Astrocyte of the spinal cord (primary cell): ENCODE results near the gene TAPT1.
A peak's percentile ranks its signal among the peaks of the same experiment; 100 is the strongest.
"Not testable (repeated sequence)": the region's sequence is repeated elsewhere in the genome, so short reads cannot be mapped to it uniquely, and the experiment has no call there.

Experiments used
- DNase-seq: peaks from one replicate; pipeline ENCODE4 v3.0.0; 2011; ENCODE audit warnings: low read depth, low spot score
- H3K4me3 ChIP-seq: 2 replicates; pipeline ENCODE4 v1.5.1; 2011; ENCODE audit warnings: low read depth, mild to moderate bottlenecking, low read length, moderate library complexity
- CTCF ChIP-seq: IDR thresholded peaks from 2 replicates; pipeline ENCODE4 v1.5.1; 2012; ENCODE audit warnings: low read depth, mild to moderate bottlenecking, low read length, inconsistent platforms
- in situ Hi-C: cut with HindIII; loops from 2 replicates; pipeline ENCODE4 v1.10.0; 2017; ENCODE audit warnings: low sequenced_read_pairs

The TAPT1 gene

GRCh38 chr4:16225863-16226815 lies at the start of gene TAPT1:
TSS of gene TAPT1 (minus strand) at chr4:16226471. CDS start at chr4:16226457, 14 bp downstream.
- peak; percentile 52 for DNase-seq
- in situ Hi-C loops = no loop called here
- TF ChIP-seq CTCF = no peak
- H3K4me3 ChIP-seq = peak within 1 kb of the TSS; percentile 82

GRCh38 chr4:16271411-16271810 lies 45.1 kb upstream of the TAPT1 start:
- no peak for TF ChIP-seq CTCF
- no peak for DNase-seq
- in situ Hi-C loops = no loop called here
- H3K4me3 ChIP-seq = no peak overlapping the region

- DNase-seq = no peak
- in situ Hi-C loops = no loop called here
- TF ChIP-seq CTCF = peak; percentile 22
- H3K4me3 ChIP-seq = no peak overlapping the region
These were observed 44.4 kb upstream of the TAPT1 start for GRCh38 chr4:16270454-16271328.

- in situ Hi-C loops = not testable (repeated sequence)
These were observed 43.6 kb upstream of the TAPT1 start for GRCh38 chr4:16269742-16270453.

GRCh38 chr4:16269240-16269639 lies 43.0 kb upstream of the TAPT1 start:
- in situ Hi-C loops = no loop called here
- no peak for DNase-seq
- no peak overlapping the region for H3K4me3 ChIP-seq
- TF ChIP-seq CTCF = no peak

More at GRCh38 chr4:16269742-16270453, 43.6 kb upstream of the TAPT1 start:
- not testable (repeated sequence) for H3K4me3 ChIP-seq
- DNase-seq = peak; percentile 81

- no peak for DNase-seq
- no peak for TF ChIP-seq CTCF
- in situ Hi-C loops = no loop called here
These were observed 42.0 kb upstream of the TAPT1 start for GRCh38 chr4:16268290-16268689.

More at GRCh38 chr4:16268290-16268689, 42.0 kb upstream of the TAPT1 start:
- H3K4me3 ChIP-seq = no peak overlapping the region
